ENCODE results near the gene DNAH6.
"Not testable (repeated sequence)": the region's sequence is repeated elsewhere in the genome, so short reads cannot be mapped to it uniquely, and the experiment has no call there.

The DNAH6 gene

DNA sequence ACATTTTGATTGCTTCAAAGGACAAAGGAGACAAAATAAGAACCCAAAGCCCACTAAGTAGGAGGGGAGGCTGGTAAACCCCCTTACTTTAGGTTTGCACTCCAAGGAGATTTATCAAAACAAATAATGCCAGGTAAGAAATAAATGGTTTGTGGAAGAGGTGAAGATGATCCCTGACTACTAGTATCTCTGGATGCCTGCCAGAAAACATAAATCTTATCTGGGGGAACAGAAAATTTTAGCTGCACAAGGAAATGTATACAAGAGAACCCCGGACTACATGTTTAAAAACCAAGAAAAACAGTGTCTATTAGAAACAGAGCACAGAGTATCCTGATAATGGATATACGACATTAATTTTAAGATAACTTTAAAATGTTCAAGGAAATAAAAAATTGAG is 250.5 kb downstream of the DNAH6 start:
- DNase-seq: no peak

DNA sequence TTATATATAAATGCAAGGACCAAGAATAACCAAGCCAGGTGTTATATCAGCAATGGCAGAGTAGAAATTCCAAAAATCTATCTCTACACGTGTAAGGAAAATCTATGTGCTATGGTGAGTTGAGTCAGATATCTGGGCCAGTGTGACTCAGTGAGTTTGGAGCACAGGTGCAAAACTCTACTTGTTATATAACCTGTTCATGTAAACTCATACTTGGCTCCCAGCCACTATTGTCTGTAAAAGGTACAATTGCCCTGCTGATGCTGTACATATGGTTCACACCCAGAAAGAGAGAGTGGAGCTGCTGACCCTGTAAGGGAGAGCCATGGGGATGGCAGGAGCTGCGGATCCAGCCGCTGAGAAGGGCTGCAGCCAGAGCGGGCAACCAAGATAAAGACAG is 252.5 kb downstream of the DNAH6 start:
- DNase-seq: no peak

DNA sequence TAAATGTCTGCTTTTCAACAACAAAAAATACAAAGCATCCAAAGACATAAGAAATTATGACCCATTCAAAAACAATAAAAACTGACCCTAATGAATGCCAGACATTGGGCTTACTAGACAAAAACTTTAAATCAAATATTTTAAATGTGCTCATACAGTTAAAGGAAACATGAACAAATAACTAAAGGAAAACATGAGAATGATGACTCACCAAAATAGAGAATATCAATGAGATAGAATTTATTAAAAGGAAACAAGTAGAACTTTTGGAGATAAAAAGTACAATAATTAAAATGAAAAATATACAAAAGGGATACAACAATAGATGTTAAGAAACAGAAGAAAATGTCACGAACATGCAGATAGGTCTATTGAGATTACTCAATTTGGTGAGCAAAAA is 254.0 kb downstream of the DNAH6 start:
- no peak for DNase-seq

DNA sequence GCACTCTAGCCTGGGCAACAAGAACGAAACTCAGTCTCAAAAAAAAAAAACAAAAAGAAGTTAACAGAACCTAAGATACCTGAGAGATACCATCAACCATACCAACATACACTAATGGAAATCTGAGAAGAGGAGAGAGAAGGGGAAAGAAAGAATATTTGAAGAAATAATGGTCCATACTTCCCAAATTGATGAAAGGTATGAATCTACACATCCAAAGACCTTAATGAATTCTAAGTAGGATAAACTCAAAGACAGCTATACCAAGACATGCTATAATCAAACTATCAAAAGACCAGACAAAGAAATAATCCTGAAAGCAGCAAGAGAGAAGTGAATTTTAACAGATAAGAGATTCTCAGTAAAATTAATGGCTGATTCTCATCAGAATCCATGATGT is 255.0 kb downstream of the DNAH6 start:
- DNase-seq: no peak

DNA sequence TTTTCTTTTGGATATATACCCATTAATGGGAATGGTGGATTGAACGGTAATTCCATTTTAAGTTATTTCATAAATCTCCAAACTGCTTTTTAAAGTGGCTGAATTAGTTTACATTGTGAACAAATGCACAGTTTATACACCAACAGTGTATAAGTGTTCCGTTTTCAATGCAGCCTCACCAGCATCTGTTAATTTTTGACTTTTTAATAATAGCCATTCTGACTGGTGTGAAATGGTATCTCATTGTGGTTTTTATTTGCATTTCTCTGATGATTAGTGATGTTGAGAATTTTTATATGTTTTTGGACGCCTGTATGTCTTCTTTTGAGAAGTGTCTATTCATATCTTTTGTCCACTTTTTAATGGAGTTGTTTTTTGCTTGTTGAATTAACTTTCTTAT is 257.3 kb downstream of the DNAH6 start:
- not testable (repeated sequence) for DNase-seq

DNA sequence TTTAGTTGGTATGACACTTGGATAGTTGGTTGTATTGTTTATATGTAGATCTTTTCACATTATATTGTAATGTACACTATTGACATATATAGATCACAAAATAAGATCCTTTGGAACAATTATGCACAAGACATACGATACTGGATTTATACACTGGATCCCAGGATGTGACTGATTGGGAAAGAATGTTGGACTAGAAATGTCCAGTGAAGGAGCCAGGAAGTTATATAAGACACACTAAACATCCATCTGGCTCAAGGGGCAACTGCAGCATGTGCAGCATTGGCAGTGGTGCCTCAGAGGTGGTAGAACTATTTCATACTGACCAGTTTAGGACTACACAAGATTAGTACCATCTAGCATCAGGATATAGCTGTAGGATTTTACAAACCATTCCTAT is 259.7 kb downstream of the DNAH6 start:
- DNase-seq: no peak

DNA sequence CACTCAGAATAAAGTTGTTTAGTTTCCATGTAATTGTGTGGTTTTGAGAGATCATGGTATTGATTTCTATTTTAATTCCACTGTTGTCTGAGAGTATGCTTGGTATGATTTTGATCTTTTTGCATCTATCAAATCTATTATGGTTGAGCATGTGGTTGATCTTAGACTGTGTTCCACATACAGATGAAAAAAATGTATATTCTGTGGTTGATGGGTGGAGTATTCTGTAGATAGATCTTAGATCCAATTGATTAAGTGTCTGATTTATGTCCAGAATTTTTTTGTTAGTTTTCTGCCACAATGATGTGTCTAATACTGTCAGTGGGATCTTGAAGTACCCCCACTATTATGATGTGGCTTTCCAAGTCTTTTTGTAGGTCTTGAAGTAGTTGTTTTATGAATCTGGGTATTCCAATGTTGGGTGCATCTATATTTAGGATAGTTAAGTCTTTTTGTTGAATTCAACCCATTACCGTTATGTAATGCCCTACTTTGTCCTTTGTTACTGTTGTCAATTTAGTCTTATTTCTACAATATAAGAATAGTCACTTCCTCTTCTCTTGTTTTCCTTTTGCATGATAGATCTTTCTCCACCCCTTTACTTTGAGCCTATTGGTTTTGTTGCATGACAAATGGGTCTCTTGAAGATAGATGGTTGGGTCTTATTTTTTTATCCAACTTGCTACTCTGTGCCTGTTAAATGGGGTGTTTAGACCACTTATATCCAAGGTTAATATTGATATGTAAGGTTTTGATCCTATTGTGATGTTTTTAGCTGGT is 262.8 kb downstream of the DNAH6 start:
- no peak for DNase-seq

DNA sequence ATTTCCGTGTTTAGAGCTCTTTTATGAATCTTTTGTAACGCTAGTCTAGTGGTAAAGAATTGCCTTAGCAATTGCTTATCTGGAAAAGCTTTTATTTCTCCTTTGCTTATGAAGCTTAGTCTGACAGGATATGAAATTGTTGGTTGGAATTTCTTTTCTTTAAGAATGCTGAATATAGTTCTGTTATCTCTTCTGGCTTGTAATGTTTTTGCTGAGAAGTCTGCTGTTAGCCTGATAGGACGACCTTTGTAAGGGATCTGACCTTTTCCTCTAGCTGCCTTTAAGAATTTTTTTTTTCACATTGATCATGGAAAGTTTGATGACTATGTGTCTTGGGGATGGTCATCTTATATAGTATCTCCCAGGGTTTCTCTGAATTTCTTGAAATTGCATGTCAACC is 263.5 kb downstream of the DNAH6 start:
- no peak for DNase-seq

DNA sequence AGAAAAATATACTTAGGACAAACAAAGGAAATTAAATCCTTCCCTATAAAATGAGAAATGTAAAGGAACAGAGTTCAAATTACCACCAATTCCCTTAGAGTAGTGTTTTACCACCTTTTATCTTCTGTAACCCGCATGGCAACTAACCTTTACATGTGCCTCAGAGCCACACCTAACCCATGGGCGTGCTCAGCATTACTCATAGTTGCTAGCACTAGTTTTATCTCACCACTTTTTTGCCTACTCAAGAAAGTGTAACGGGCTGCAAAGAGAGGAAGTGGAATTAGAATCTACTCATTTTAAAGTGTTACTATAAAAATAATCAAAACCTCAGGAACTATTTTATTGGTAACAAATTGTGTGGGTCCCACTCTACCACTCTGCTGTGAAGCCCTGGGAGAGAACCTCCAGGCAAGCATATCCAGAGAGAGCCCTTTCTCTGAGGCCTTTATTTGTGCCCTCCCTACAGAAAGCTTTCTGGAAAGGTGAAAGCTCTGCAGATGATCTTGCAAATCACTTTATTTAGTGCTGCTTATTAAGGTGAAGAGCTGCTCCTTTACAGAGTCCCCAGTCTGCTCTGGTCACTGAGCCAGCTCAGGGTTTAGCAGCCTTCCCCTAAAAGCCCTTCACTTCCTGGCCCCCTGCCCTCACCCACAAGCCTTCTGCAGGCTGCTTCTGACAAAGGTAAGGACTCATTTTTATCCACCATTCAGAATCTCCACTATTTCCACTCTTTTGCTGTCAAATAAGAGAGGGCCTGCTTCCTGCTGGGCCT is 265.8 kb downstream of the DNAH6 start:
- DNase-seq: peak; percentile 51

DNA sequence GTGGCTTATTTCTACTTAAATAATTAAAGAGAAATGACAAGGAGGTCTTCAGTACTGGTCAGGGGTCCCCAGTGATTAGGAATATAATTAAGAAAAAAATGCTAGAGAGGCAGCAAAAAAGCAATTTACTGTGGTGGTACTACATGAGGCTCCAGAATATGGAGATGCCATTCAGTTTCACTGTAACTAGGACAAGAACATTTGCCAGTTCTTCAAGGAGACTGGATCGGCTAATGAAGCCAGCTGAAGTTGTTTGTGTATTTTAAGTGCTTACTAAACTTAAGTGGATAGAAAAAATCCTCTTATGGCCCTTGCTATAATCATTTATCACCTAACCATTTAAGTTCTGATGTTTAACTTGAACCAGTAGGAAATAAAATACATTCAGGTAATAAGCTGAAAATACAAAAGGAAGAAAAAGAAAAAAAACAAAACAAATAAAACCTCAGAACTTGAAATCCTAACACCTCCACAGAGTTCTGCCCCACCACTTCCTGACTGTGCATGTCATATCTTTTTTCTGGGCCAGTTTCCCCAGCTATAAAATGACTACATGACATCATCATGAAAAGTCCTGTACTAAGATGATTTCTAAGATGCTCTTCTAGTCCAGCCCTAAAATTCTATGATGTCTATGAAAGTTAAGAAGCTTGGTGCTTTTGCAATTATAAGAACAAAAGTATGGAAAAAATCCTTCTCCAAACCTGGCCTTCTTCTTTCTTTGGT is 266.6 kb downstream of the DNAH6 start:
- peak; percentile 24 for DNase-seq

DNA sequence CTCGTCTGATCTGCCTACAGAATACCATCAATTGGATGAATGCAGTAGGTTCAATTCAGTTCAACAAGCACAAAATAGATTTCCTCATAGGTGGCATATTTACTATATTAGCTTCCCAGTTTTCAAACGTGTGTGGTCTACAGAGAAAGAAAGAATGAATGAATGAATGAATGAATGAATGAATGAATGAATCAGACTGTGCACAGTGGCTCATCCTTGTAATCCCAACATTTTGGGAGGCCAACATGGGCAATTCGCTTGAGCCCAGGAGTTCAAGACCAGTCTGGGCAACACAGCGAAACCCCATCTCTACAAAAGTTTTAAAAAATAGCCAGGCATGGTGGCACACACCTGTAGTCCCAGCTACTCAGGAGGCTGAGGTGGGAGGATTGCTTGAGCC is 269.7 kb downstream of the DNAH6 start:
- DNase-seq: no peak

DNA sequence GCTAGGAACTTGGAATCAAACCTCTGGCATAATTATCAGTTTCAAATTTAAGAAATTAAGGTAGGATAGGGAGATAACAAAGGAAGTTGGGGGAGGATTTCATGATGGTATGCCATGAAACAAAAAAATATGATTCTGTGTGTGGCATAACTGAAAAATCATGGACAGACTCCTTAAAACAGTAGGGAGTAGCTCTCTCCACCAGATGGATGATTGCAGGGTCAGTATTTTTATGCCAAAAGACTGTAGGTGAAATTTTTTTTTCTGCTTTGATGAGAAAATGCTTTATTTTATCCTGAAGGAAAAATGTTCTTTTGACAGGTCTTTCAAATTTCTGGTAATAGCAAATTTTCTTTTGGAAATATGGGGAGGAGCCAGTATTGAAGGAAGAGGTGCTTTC is 270.3 kb downstream of the DNAH6 start:
- no peak for DNase-seq

DNA sequence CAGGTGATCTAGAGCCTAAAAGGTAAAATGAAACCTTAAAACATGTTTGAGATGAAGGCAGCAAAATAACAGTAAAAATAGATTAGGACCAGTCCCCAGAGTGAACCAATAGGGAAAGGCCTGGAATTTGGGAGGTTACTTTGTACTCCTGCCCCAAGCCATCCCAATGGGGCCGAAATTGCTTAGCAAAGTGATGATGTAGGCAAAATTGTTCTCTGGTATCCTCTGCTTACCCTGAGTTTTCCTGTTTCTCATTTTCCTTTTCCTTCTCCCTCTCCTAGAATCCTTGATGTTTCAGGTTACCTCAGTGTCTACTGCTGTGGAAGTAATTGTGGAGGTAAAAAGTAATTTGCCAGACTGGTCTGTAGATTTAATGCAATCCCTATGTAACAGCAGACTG is 271.7 kb downstream of the DNAH6 start:
- no peak for DNase-seq

DNA sequence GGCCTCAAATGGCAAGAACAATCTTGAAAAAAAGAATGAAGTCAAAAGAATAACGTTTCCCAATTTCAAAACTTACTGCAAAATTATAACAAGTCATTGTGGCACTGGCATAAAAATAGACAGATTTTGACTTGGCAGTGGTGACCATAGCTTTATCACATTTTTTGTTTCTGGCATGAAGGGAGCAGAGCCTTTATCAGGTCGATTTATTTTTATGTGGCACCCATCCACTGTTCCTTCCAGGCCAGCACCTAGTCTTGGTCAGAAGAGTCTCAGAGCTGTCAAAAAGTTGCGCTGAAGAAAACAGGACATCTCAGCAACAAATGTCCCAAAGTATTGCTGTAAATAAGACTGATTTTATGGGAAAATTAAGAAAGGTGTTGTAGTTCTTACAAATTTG is 272.2 kb downstream of the DNAH6 start:
- no peak for DNase-seq

DNA sequence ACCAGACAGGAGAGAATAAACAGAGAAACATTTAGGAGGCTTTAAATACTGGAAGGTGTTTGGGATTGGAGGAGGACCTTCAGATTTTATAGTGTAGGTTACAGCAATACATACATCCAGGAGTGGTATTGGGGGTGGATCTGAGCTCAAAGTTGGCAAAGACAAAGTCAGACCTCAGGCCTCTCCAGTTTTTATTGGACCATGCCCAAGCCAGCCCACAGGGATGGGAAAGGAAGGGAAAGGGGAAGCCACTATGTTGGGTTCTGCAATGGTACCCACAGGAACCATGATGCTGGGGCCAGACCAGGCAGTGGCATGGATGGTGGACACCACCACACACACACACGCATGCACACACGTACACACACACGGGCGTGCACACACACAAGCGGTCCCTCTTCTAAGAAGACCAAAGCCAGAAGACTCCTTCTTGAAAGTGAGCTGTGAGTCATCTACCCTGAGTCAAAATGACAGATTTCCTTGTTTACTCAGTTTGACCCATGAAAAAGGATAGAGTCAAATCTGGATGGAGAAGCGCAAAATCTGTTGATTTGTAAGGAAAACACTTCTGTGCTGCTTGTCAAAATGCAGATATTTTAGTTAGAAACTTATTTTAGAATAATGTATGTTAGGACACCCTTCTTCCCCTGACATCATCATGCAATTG is 276.7 kb downstream of the DNAH6 start:
- no peak for DNase-seq

DNA sequence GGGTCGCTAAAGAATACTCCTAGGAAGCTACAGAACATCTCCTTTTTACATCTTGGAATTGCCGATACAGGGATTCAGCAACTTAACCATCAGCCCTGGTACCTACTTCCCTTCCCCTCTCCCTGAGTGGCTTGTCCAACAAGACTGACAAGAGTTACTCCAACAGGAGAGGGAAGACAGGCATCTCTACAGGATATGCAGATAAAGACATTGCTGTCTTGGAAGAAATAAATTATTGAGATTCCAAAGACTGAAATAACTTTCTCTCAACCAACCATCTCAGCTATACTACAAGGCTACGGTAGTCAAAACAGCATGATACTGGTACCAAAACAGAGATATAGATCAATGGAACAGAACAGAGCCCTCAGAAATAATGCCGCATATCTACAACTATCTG is 277.3 kb downstream of the DNAH6 start:
- no peak for DNase-seq

DNA sequence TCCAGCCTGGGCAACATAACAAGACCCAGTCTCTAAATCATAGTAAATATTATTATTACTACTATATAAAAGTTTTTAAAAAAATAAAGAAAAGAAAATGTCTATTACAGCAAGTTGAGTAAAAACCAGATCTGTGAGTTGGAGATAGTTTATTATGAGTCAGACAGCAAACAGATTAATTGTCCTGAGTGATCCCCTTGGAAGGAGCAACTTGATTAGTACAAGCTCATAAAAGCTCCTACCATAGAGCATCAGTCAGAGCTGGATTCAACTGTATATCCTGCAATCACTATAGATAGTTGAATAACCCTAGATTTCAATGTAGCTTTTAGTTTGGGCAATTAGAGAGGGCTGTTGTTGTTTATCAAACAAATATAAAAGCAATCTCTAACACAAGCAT is 280.5 kb downstream of the DNAH6 start:
- DNase-seq: no peak

DNA sequence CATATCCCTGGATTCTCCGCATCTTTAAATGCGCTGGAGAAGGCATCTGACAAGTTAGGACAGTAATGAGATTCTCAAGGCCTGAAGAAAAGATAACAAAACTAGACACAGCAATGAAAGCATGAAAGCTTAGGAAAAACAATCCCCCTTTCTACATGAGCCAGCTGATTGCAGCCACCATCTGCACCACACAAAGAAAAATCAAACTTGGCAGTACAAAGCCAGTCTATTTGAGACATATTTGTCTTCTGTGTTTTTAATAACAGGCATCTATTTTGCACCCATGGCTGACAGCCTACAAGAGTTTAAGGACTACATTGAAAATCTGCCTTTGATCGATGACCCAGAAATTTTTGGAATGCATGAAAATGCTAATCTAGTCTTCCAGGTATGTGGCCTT is 281.0 kb downstream of the DNAH6 start:
- no peak for DNase-seq

DNA sequence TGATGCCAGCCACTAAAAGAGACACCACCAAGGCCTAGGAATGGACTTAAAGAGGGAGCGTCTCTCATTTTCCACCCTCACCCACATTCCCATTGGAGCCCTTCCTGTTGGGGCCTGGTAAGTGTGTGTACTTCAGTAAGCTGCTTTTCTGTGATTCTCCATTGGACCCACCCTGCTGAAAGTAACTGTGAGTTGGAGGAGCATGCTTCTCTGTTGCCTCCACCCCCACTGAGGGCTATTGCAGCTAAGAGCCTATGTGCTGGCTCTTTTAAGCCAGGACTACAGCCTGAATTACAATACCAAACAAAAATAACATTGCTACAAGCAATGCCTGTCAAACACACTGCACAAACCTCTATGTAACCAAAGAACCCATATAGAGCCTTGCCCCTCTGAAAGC is 283.5 kb downstream of the DNAH6 start:
- DNase-seq: no peak

DNA sequence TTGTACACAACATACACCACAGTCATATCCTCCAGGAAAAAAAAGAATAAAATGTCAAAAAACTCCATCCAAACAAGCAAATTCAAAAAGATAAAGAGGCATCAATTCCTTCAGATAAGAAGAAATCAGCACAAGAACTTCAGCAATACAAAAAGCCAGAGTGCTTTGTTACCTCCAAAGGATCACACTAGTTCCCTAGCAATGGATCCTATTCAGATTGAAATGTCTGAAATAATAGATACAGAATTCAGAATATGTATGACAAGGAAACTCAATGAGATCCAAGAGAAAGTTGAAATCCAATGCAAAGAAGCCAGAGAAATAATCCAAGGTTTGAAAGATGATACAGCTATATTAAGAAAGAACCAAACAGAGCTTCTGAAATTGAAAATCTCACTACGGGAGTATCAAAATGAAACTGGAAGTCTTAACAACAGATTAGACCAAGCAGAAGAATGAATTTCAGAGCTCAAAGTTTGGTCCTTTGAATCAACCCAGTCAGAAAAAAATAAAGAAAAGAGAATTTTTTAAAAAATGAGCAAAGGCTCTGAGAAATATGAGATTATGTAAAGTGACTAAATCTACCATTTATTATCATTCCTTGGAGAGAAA is 284.0 kb downstream of the DNAH6 start:
- no peak for DNase-seq

DNA sequence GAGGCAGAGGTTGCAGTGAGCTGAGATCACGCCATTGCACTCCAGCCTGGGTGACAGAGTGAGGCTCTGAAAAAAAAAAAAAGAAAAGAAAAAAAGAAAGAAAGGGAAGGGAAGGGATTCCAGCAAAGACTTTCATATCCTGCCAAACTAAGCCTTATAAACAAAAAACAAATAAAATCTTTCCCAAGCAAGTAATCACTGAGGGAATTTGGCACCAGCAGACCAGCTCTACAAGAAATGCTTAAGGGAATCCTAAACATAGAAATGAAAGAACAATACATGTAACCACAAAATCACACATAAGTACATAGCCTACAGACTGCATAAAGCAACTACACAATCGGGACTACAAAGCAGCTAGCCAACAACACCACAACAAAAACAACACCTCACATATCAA is 285.5 kb downstream of the DNAH6 start:
- DNase-seq: no peak

DNA sequence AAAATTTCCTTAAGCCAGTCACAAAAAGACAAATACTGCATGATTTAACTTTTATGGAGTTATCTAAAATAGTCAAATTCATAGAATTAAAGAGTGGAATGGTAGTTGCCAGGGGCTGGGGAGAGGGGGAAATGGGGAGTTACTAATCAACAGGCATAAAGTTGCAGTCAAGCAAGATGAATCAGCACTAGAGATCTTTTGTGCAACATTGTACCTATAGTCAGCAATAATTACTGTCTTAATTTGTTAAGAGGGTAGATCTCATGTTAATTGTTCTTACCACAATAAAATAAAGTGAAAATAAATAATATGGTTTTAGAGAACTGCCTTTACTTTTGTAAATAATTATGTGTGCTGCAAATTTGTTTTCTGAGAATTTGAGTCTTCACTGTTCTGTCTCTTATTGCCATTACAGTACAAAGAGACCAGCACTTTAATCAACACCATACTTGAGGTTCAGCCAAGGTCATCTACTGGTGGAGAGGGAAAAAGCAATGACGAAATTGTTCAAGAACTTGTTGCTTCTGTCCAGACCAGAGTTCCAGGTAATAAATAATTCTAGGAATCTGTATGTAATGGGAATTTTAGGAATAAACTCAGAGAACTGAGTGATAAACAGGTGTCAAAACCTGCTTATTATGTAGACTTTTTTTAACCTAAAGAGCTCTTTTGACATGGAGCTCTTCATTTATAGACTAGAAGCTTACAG is 289.1 kb downstream of the DNAH6 start:
- DNase-seq: no peak

All from activated T-cell treated with anti-CD3 and anti-CD28 coated beads for 4 hours (primary cell).